ENCODE data around the gene STARD4. TPM values are rescaled to one million over a fixed set of nuclear protein-coding genes. Genes with fewer than 3 reads are reported as not detected.

Gene STARD4
- total RNA-seq, 1 experiment from 2014 or later, result 48.5 TPM

GRCh38 chr5:111556501-111556900, 44.2 kb upstream of the STARD4 start:
- H3K4me1 Mint-ChIP-seq, result peaks cover 35% of the 10 kb centered on the region
- no peak overlapping the region for H3K27ac Mint-ChIP-seq
- ATAC-seq, result no peak
- H3K4me3 Mint-ChIP-seq, result no peak overlapping the region
- peaks cover 19% of the 10 kb centered on the region for H3K9me3 Mint-ChIP-seq
- CTCF ChIA-PET, result interaction anchor here (1.3 kb wide), 1 partner anchor 25 kb away, joined by 5 read pairs; no protein-coding TSS in a partner anchor
- H3K36me3 Mint-ChIP-seq, result peaks cover 11% of the 10 kb centered on the region
- no peaks in the 10 kb centered on the region for H3K27me3 Mint-ChIP-seq (ENCODE audit: low read depth)
- POLR2A ChIA-PET, result interaction anchor here (0.5 kb wide), 1 partner anchor 884 kb away, joined by 3 read pairs; no protein-coding TSS in a partner anchor
- TF ChIP-seq ZNF281 (CRISPR knock-in tag; IDR thresholded peaks at IDR 0.05) (no peak), SMAD3 (CRISPR knock-in tag; IDR thresholded peaks at IDR 0.05; ENCODE audit: borderline replicate concordance) (no peak), ZBTB43 (CRISPR knock-in tag; IDR thresholded peaks at IDR 0.05) (no peak), ZBTB21 (CRISPR knock-in tag; IDR thresholded peaks at IDR 0.05; ENCODE audit: borderline replicate concordance) (no peak), CBFB (CRISPR knock-in tag; IDR thresholded peaks at IDR 0.05; ENCODE audit: low read depth) (no peak), ZNF121 (CRISPR knock-in tag; IDR thresholded peaks at IDR 0.05) (no peak), AR (CRISPR knock-in tag; IDR thresholded peaks at IDR 0.05) (no peak), GTF2I (CRISPR knock-in tag; conservative IDR thresholded peaks at IDR 0.05) (no peak), E2F1 (CRISPR knock-in tag; IDR thresholded peaks at IDR 0.05) (no peak), ATF3 (CRISPR knock-in tag; conservative IDR thresholded peaks at IDR 0.05) (no peak), ZNF317 (CRISPR knock-in tag; IDR thresholded peaks at IDR 0.05; ENCODE audit: borderline replicate concordance, low read depth) (no peak), HMGA2 (CRISPR knock-in tag; IDR thresholded peaks at IDR 0.05) (no peak), ZNF138 (CRISPR knock-in tag; conservative IDR thresholded peaks at IDR 0.05) (no peak), ZNF425 (CRISPR knock-in tag; conservative IDR thresholded peaks at IDR 0.05) (no peak), TP53 (CRISPR knock-in tag; IDR thresholded peaks at IDR 0.05) (no peak), ZNF512 (CRISPR knock-in tag; IDR thresholded peaks at IDR 0.05; ENCODE audit: borderline replicate concordance) (no peak), ZNF232 (CRISPR knock-in tag; IDR thresholded peaks at IDR 0.05) (no peak)
- DNase-seq (ENCODE audit: low spot score), result no peak
